H9 (cell line): ENCODE data around the gene ULK4. TPM values are rescaled to one million over a fixed set of nuclear protein-coding genes. Genes with fewer than 3 reads are reported as not detected.

Experiments
- DNase-seq: peaks from one replicate; pipeline ENCODE4 v3.0.0-alpha.2; 2017
- H2AFZ ChIP-seq: one replicate; pipeline ENCODE4 v1.6.1; 2013; ENCODE audit warnings: mild to moderate bottlenecking, low read length, control low read depth, moderate library complexity
- H2AK5ac ChIP-seq: 2 replicates; pipeline ENCODE4 v1.6.1; 2013; ENCODE audit warnings: low read length, control low read depth, mixed read lengths; ENCODE audit not compliant: insufficient read length
- H2BK120ac ChIP-seq: one replicate; pipeline ENCODE4 v1.6.1; 2013; ENCODE audit warnings: low read depth, mild to moderate bottlenecking, low read length, control low read depth, inconsistent platforms; ENCODE audit not compliant: poor library complexity, severe bottlenecking
- H2BK12ac ChIP-seq: 2 replicates; pipeline ENCODE4 v1.6.1; 2013; ENCODE audit warnings: low read length, control low read depth, mixed read lengths, low read depth; ENCODE audit not compliant: insufficient read length
- H2BK15ac ChIP-seq: 2 replicates; pipeline ENCODE4 v1.6.1; 2013; ENCODE audit warnings: low read depth, low read length, control low read depth
- H2BK20ac ChIP-seq: one replicate; pipeline ENCODE4 v1.6.1; 2013; ENCODE audit warnings: low read depth, mild to moderate bottlenecking, low read length, control low read depth, inconsistent platforms; ENCODE audit not compliant: poor library complexity, severe bottlenecking
- H2BK5ac ChIP-seq: 2 replicates; pipeline ENCODE4 v1.6.1; 2013; ENCODE audit warnings: low read length, control low read depth, mixed read lengths; ENCODE audit not compliant: insufficient read length
- H3K14ac ChIP-seq: 2 replicates; pipeline ENCODE4 v1.6.1; 2013; ENCODE audit warnings: low read length, control low read depth; ENCODE audit not compliant: insufficient read depth
- H3K18ac ChIP-seq: 2 replicates; pipeline ENCODE4 v1.6.1; 2013; ENCODE audit warnings: low read depth, mild to moderate bottlenecking, mixed read lengths, low read length, control low read depth; ENCODE audit not compliant: insufficient read length
- H3K23ac ChIP-seq: 2 replicates; pipeline ENCODE4 v1.6.1; 2013; ENCODE audit warnings: low read length, control low read depth, mixed read lengths, low read depth; ENCODE audit not compliant: insufficient read length
- H3K23me2 ChIP-seq: 2 replicates; pipeline ENCODE4 v1.6.1; 2013; ENCODE audit warnings: low read depth, mild to moderate bottlenecking, mixed read lengths, low read length, control low read depth; ENCODE audit not compliant: insufficient read length, poor library complexity, severe bottlenecking
- H3K27ac ChIP-seq: 2 replicates; pipeline ENCODE4 v1.5.1; 2013; ENCODE audit warnings: low read length, control low read depth, mixed read lengths, low read depth; ENCODE audit not compliant: insufficient read length
- H3K27me3 ChIP-seq: 2 replicates; pipeline ENCODE4 v1.6.1; 2013; ENCODE audit warnings: low read length, control low read depth, inconsistent platforms; ENCODE audit not compliant: insufficient read depth
- H3K4ac ChIP-seq: 2 replicates; pipeline ENCODE4 v1.6.1; 2013; ENCODE audit warnings: low read depth, mild to moderate bottlenecking, control low read depth, inconsistent platforms, low read length, moderate library complexity
- H3K4me1 ChIP-seq: 2 replicates; pipeline ENCODE4 v1.6.1; 2013; ENCODE audit warnings: low read length, control low read depth, inconsistent platforms; ENCODE audit not compliant: insufficient read depth
- H3K4me2 ChIP-seq: 2 replicates; pipeline ENCODE4 v1.6.1; 2013; ENCODE audit warnings: low read length, control low read depth, mixed read lengths; ENCODE audit not compliant: insufficient read length, insufficient read depth
- H3K56ac ChIP-seq: 2 replicates; pipeline ENCODE4 v1.6.1; 2013; ENCODE audit warnings: low read depth, mild to moderate bottlenecking, mixed read lengths, low read length, control low read depth; ENCODE audit not compliant: insufficient read length
- H3K79me1 ChIP-seq: 2 replicates; pipeline ENCODE4 v1.6.1; 2013; ENCODE audit warnings: low read depth, mild to moderate bottlenecking, moderate library complexity, low read length, control low read depth, inconsistent platforms; ENCODE audit not compliant: insufficient read depth, poor library complexity, severe bottlenecking
- H3K79me2 ChIP-seq: 2 replicates; pipeline ENCODE4 v1.6.1; 2013; ENCODE audit warnings: low read length, control low read depth, inconsistent platforms; ENCODE audit not compliant: insufficient read depth
- H3K9ac ChIP-seq: 2 replicates; pipeline ENCODE4 v1.6.1; 2013; ENCODE audit warnings: low read length, control low read depth, mixed read lengths; ENCODE audit not compliant: insufficient read length; ENCODE audit errors: extremely low read depth
- H3K9me3 ChIP-seq: one replicate; pipeline ENCODE4 v1.6.1; 2013; ENCODE audit warnings: low read depth, low read length, inconsistent platforms; ENCODE audit not compliant: control insufficient read depth
- H3T11ph ChIP-seq: one replicate; pipeline ENCODE4 v1.6.1; 2013; ENCODE audit warnings: mild to moderate bottlenecking, low read length, control low read depth, inconsistent platforms
- H4K20me1 ChIP-seq: one replicate; pipeline ENCODE4 v1.6.1; 2013; ENCODE audit not compliant: control insufficient read depth, insufficient read length, insufficient read depth
- H4K5ac ChIP-seq: 2 replicates; pipeline ENCODE4 v1.6.1; 2013; ENCODE audit warnings: low read depth, mild to moderate bottlenecking, mixed read lengths, low read length, control low read depth; ENCODE audit not compliant: insufficient read length
- H4K8ac ChIP-seq: replicated peaks from 2 replicates; pipeline ENCODE4 v1.6.1; 2013; ENCODE audit warnings: low read length, control low read depth, mixed read lengths, low read depth; ENCODE audit not compliant: insufficient read length
- H4K91ac ChIP-seq: 2 replicates; pipeline ENCODE4 v1.6.1; 2013; ENCODE audit warnings: low read depth, mild to moderate bottlenecking, moderate library complexity, mixed read lengths, low read length, control low read depth; ENCODE audit not compliant: insufficient read length
- H3K27ac Mint-ChIP-seq, 3 experiments: 2 replicates in 2 of 3; 3 replicates in 1 of 3; pipeline ENCODE4 v1.8.0; 2020 to 2021; ENCODE audit warnings: mixed read lengths in 3 of 3, mild to moderate bottlenecking in 1 of 3, moderate library complexity in 1 of 3
- H3K27me3 Mint-ChIP-seq: 2 replicates; pipeline ENCODE4 v1.8.0; 2021; ENCODE audit warnings: low read depth, mild to moderate bottlenecking, moderate library complexity, mixed read lengths
- H3K36me3 Mint-ChIP-seq, 3 experiments: 2 replicates in 2 of 3; 3 replicates in 1 of 3; pipeline ENCODE4 v1.8.0; 2020 to 2021; ENCODE audit warnings: low read depth in 3 of 3, mixed read lengths in 3 of 3; ENCODE audit not compliant: insufficient read depth in 1 of 3
- H3K4me1 Mint-ChIP-seq, 2 experiments: 2 replicates each; pipeline ENCODE4 v1.8.0; 2020; ENCODE audit warnings: mixed read lengths in 2 of 2
- H3K4me3 Mint-ChIP-seq, 2 experiments: 2 replicates in 1 of 2; 3 replicates in 1 of 2; pipeline ENCODE4 v1.8.0; 2020 to 2021; ENCODE audit warnings: mild to moderate bottlenecking in 2 of 2, mixed read lengths in 2 of 2, moderate library complexity in 1 of 2
- H3K9me3 Mint-ChIP-seq, 2 experiments: 2 replicates in 1 of 2; 3 replicates in 1 of 2; pipeline ENCODE4 v1.8.0; 2020; ENCODE audit warnings: mild to moderate bottlenecking in 2 of 2, mixed read lengths in 2 of 2, moderate library complexity in 1 of 2
- CTCF ChIP-seq: fragments of 200-600 bp; sonication (generic); conservative IDR thresholded peaks from 3 replicates; pipeline ENCODE4 v1.8.0; 2021; ENCODE audit warnings: antibody characterized with exemption, mild to moderate bottlenecking
- WGBS: extraction: QIAGEN DNeasy Blood & Tissue Kit; methylation state at CpG from one replicate; pipeline ENCODE4 v1.1.7; 2013; ENCODE audit warnings: missing lambda C conversion rate, low lambda C conversion rate, mixed read lengths; ENCODE audit not compliant: insufficient read length; ENCODE audit errors: extremely low coverage; 5-methylcytosine and 5-hydroxymethylcytosine counted together
- total RNA-seq: library from RNA; stranded (reverse); gene quantifications from 2 replicates; pipeline ENCODE4 v1.2.1, GENCODE V29; 2021

Gene ULK4
- total RNA-seq, 1 experiment from 2014 or later: 12.9 TPM

- no peaks in the 10 kb centered on the region for H3K36me3 Mint-ChIP-seq
These were observed 701.8 kb downstream of the ULK4 start for GRCh38 chr3:41260063-41260450.

More at GRCh38 chr3:41260063-41260450, 701.8 kb downstream of the ULK4 start:
- Histone ChIP-seq H3K23me2 (no peaks in the 10 kb centered on the region), H3K18ac (no peak overlapping the region), H3K4me1 (0 out of 2 replicates have a peak, but pooled peaks cover 5% of the 10 kb centered on the region), H4K8ac (no peak overlapping the region), H2BK15ac (no peak overlapping the region), H4K20me1 (no peaks in the 10 kb centered on the region), H3K27ac (no peak overlapping the region), H3K56ac (no peak overlapping the region), H3K4me2 (no peak overlapping the region), H3T11ph (no peak overlapping the region), H3K23ac (no peak overlapping the region), H3K79me2 (no peaks in the 10 kb centered on the region), H3K9ac (no peak overlapping the region), H4K5ac (no peak overlapping the region), H3K27me3 (no peaks in the 10 kb centered on the region), H2BK20ac (no peak overlapping the region), H2AK5ac (no peak overlapping the region), H2BK5ac (no peak overlapping the region), H2BK12ac (no peak overlapping the region), H4K91ac (no peak overlapping the region), H3K79me1 (no peaks in the 10 kb centered on the region), H3K9me3 (no peaks in the 10 kb centered on the region), H2AFZ (no peak overlapping the region), H3K4ac (no peak overlapping the region), H2BK120ac (no peak overlapping the region), H3K14ac (no peak overlapping the region)
- Mint-ChIP-seq H3K27ac (no peak overlapping the region), H3K9me3 (no peaks in the 10 kb centered on the region), H3K4me3 (no peak overlapping the region), H3K4me1 (no peaks in the 10 kb centered on the region; a peak in 1 of 4 replicates), H3K27me3 (no peaks in the 10 kb centered on the region; the same call in 1 of the 2 replicates)
- no peak for DNase-seq
- no peak for TF ChIP-seq CTCF
- no CpG with 5 or more reads among the region's 3 CpGs for WGBS
